DOHH2 (cell line): Measurements from ENCODE around the gene RNF212.
"Not testable (repeated sequence)": the region's sequence is repeated elsewhere in the genome, so short reads cannot be mapped to it uniquely, and the experiment has no call there.

Experiments
- CTCF ChIP-seq: fragments of 200-600 bp; sonication (generic); IDR thresholded peaks from one replicate; pipeline ENCODE4 v1.5.1; 2014; ENCODE audit warnings: antibody characterized with exemption, mild to moderate bottlenecking, low read depth, low read length; ENCODE audit not compliant: poor library complexity, severe bottlenecking
- EZH2phosphoT487 ChIP-seq: fragments of 200-600 bp; sonication (generic); IDR thresholded peaks from 2 replicates; pipeline ENCODE4 v1.6.1; 2017; ENCODE audit warnings: borderline replicate concordance, mild to moderate bottlenecking, antibody characterized with exemption, low read length, moderate library complexity, mixed read lengths

GRCh38 chr4:1055243-1055701 is 58.1 kb downstream of the RNF212 start:
- TF ChIP-seq CTCF, EZH2phosphoT487: not testable (repeated sequence)
